Upper lobe of left lung (tissue), 4 donors: ENCODE results near the gene CFHR4.

Experiments used
- CTCF ChIP-seq, 6 experiments: fragments of 450-650 bp in 4 of 6; fragments of 200-600 bp in 2 of 6; sonication (generic) in 2 of 6; IDR thresholded peaks; one replicate each; pipeline ENCODE4 v1.5.1; 2016 to 2019; ENCODE audit warnings: antibody characterized with exemption in 6 of 6
- POLR2A ChIP-seq, 4 donors: fragments of 450-650 bp; IDR thresholded peaks; one replicate each; pipeline ENCODE4 v1.5.1; 2016 to 2017; ENCODE audit warnings: antibody characterized with exemption in 4 of 4, mild to moderate bottlenecking in 2 of 4

GRCh38 chr1:196873385-196873784, 14.5 kb upstream of the CFHR4 start:
- TF ChIP-seq POLR2A (IDR thresholded peaks at IDR 0.05) = no peak
- no peak for TF ChIP-seq CTCF (IDR thresholded peaks at IDR 0.05)
